Measurements from ENCODE around the gene ARHGAP26.
"Not testable (repeated sequence)": the region's sequence is repeated elsewhere in the genome, so short reads cannot be mapped to it uniquely, and the experiment has no call there.

The ARHGAP26 gene

DNA sequence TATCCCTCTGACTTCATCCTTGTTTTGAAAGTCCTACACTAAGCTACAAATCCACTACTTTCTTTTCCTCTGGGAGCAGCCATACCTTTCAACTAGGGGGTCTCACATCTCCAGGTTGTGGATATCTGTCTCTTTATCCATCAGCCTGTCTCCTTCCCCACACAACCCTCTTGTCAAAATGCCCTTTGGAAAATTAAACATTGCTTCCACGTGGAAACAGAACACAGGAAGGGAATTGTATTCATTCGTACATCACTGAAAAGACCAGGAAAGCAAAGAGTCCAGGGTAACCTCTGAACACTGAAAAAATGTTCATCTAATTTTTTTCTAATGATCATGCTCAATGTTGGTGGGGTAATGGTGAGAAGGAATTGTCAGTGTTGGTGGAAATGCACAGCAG lies 429.7 kb downstream of the ARHGAP26 start:
- DNase-seq = no peak

DNA sequence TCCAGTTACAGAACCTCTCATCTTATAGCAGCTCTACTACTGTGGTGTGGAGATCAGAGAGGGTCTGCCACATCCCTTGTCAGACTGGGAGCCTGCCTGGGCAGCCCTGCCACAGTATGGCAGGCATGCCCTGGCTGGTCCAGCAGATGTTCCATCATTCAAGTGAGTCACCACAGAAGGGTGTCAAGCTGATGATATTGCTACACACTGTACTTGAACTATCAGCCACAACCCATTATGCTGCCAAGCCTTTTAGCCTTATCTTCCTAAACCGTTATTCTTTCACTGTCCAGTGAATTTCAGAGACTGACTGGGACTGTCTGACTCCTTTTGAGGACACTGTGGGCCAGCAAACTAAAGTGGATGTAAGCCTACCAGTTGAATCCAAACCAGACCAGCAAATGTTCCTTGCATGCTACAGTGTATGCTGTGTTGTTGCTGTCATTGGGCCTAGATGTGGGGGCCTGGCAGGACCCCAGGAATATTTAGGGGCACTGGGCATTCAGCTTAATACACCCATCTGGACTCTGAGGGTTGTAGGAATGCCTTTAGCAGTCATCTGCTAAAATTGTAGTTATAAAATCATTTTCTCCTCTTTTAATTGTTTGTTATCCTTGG lies 430.7 kb downstream of the ARHGAP26 start:
- DNase-seq = no peak

DNA sequence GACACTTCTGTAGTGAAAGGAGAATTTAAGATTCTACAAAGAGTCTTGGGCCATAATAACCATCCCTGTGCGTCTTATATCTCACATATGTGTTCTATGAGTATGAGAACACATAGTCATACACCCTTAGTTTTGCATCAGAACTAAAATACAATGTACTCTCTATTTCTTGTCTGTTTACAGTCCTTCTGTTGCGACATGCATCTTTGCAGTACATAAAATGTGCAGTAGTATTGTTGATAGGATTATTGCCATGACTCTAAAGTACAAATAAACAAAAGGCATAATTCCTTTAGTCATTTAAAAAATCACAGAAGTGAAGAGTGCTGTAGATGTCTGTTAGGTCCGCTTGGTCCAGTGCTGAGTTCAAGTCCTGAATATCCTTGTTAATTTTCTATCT lies 431.4 kb downstream of the ARHGAP26 start:
- no peak for DNase-seq

DNA sequence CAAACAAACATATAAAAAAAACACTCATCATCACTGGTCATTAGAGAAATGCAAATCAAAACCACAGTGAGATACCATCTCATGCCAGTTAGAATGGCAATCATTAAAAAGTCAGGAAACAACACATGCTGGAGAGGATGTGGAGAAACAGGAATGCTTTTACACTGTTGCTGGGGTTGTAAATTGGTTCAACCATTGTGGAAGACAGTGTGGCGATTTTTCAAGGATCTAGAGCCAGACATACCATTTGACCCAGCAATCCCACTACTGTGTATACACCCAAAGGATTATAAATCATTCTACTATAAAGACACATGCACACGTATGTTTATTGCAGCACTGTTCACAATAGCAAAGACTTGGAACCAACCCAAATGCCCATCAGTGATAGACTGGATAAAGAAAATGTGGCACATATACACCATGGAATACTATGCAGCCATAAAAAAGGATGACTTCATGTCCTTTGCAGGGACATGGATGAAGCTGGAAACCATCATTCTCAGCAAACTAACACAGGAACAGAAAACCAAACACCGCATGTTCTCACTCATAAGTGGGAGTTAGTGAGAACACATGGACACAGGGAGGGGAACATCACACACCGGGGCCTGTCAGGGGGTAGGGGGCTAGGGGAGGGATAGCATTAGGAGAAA lies 433.3 kb downstream of the ARHGAP26 start:
- DNase-seq = not testable (repeated sequence)

DNA sequence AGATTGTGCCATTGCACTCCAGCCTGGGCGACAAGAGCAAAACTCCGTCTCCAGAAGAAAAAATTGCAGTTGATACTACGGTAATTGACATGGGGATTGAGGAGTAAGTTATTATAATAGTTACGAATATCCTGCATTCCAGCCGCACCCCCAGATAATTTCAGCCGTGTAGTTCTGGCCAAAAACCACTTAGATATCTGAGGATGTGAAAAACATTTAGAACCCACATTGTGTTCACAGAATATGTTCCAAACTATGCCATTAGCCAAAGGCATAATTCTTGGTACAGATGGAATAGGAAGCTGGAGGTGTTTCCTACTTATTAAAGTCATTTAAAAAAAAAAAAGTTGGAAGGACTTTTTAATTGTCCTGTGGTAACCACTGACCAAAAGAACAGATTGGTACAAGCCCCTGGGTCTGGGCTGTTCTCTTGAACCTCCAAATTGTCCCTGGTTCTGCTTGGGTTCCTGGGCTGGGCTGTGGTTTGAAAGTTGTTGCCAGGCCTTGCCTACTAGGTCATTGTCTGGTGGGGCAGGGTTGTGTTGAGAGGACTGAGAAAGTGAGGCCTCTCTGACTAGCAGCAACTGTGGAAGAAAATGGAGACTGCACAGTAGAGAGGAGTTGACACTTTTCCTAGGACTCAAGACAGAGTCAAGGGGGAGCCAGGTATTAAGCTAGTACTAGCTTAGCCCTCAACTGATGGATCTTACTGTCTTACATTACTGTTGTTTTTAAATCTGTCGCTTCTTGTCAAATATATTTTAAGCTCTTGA lies 434.5 kb downstream of the ARHGAP26 start:
- no peak for DNase-seq

DNA sequence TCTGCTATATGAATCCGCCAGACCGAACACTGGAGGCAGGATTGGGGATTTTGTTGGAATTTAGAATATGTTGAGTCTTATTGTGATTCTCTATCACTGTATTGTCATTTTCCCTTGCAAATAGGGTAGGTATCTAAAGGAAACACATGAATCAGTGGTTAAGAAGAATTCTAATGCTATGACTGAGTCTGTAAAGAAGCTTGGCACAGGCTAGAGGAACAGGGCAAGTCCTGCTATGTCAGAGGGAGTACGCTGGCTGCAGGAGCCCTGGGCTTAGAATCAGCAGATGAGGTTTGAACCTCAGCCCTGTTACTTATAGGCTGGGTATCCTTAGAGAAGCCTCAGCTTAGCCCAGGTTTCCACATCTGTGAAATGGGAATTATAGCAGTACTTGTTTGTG lies 435.2 kb downstream of the ARHGAP26 start:
- no peak for DNase-seq

DNA sequence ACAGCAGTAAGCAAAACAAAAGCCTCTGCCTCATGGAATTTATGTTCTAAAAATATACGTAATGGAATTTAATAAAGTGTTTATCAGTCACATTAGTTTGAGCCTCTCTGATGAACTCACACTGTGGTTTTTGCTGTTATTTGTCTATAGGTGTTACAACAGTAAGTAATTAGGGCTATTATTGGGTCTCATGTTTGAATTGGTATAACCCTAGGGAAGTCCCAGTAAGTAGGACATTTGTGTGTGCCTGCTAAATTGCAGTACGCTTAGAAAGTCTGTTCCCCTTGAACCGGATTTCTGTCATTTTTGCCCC lies 435.7 kb downstream of the ARHGAP26 start:
- no peak for DNase-seq

DNA sequence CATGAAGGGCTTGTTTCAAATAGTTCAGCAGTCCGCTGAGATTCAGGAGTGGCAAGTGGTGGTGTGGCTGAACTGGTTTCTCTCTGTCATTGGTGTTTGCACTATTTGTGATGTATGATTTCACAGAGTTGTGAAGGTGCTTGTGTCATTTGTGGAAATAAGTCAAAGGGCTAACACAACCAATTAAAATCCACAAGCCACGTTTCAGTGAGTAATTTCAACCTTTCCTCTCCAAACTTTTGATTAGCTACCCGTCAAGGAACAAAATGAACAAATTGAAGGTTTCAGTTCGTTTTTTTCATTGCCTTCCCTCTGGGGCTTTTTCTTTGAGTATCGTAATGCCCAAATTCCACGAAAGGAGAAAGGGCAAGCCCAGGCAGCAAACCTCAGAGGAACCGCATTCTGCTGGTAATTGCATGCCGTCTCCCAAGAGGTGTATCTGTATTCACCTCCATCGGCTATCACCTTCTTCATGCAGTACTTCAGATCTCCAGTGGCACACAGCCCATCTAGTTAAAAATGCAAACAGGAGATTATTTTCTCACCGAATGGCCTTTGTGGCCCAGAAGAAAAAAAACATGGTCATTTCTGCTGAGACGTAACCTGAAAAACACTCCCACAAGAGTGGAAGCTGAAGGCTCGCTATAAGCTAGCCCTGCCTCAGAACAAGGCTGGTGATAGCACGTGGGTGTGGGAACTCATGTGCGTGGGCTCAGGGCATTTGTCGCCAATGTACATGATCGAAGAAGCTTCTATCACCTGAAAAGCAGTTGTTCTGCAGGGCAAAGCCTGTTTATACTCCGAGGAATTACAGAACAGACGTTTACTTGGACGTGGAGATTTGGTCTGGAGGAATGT lies 436.2 kb downstream of the ARHGAP26 start:
- no peak for DNase-seq

DNA sequence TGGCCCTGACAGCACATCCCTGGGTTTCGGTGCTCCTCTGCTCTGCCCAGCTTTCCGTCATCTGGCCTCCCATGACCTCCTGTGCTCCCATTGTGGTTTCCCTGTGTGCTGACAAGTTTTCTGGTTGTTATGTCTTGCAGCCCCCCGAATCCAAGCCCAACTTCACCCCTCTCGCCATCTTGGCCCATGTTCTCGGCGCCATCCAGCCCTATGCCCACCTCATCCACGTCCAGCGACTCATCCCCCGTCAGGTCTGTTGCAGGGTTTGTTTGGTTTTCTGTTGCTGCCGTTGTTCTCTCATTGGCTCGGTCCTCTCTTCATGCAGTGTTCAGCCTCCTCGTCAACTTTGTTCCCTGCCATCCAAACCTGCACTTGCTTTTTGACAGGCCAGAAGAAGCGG lies 436.9 kb downstream of the ARHGAP26 start:
- no peak for DNase-seq

DNA sequence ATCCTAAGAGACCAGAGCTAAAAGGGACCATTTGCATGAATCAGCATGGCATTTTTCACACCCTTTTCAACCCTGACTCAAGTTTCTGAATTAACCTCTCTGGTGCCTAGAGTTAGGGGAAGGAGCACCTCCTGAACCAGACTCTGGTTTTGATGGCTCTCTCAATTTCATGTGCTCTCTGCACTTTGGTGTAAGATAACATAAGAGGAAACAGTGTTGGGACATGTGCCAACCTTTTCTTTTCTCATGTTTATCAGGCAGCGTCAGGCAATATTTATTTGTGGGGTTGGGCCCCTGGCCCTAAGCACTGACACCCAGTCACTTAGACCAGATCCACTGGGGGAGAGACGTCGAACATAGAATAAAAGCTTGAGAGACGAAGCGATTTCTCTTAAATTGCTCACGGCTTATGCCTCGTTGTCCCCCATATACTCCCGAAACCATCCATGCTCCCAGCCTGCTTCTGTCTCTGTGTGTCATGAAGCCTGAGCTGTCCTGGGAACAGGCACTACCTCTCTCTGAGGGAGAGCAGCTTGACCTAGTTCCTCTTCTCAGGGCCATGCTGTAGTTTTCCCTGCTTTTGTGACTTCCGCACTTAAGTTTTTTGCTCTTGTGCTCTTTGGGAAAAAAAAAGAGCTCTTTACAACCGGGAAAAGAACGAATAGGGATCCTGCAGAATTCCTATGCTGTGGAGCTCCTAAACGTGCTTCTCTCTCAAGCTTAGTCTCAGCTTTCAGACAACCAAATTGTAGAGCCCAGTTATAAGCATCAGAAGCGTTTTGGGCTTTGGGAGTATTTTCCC lies 437.6 kb downstream of the ARHGAP26 start:
- DNase-seq = no peak

DNA sequence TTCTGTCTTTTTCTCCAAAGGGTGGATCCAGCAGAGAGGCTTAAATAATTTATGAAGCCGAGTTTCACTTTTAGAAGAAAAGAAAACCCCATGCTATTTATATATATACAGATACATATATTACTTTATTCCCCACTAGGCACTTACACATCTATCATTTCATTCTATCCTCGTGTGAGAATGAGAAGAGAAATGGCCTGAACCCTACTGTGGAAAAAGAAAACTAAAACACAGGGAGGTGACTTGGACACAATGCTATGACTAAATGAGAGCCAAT lies 438.1 kb downstream of the ARHGAP26 start:
- no peak for DNase-seq

DNA sequence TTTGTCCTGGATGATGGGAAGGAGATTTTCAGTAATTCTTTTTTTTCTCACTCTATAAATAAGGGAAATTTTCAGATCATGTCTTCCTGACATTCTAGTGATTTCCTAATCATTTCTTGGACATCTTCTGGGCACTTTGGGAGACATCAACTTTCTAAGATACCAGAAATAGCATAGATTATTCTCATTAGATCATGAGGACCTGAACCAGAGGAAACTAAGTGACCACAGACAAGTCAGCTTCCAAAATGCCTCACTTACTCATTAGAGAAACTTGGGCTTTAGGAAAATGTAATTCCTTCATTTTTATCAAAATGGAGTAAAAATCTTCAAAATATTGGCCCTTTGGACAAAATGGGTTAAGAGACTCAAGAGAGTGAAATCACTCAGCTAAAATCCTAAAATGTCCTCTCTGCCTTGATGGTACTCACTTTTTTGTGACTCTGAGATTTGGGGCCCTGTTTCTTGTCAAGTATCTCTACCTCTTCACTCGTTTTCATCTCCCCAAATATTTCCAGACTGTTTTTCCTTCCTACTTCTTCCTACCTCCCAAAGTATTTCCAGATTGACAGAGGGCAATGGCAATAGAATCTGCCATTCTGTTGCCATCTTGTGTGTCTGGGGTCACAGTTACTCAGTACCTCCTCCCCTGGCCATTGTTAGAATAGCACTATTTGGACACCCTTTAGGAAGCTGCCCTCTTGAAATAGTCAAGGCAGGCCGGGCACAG lies 438.8 kb downstream of the ARHGAP26 start:
- DNase-seq = no peak

DNA sequence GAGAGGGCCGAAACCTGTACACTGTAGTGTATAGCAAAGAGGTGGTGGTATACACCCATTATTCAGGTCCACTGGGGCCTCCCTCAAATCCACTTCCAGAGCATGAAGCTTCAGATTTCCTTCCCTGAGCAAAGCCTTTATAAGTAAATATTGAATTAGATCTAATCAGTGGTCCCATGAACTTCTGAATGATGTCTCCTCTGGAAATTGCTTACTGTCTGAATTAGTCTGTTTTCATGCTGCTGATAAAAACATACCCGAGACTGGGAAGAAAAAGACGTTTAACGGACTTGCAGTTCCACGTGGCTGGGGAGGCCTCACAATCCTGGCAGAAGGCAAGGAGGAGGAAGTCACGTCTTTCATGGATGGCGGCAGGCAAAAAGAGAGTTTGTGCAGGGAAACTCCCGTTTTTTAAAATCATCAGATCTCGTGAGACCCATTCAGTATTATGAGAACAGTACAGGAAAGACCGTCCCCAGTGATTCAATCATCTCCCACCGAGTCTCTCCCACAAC lies 439.8 kb downstream of the ARHGAP26 start:
- no peak for DNase-seq

DNA sequence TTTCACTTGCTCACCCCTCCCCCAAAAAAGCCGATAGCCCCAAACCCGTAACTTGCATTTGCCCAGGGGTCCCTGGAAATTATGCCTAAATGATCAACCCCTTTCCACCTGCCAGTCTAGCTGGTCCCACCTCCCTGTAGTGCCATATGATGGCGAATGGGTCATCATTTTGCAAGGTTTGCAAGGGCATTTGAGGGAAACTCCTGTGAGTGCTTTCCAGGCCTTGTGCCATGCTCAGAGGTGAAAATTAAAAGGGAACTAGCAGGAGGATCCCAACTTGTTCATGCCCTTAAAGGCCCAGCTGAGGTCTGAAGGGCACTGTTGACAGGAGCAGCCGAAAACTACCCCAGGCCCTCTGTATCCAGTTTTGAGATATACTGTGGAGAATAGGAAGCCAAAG lies 440.4 kb downstream of the ARHGAP26 start:
- no peak for DNase-seq

DNA sequence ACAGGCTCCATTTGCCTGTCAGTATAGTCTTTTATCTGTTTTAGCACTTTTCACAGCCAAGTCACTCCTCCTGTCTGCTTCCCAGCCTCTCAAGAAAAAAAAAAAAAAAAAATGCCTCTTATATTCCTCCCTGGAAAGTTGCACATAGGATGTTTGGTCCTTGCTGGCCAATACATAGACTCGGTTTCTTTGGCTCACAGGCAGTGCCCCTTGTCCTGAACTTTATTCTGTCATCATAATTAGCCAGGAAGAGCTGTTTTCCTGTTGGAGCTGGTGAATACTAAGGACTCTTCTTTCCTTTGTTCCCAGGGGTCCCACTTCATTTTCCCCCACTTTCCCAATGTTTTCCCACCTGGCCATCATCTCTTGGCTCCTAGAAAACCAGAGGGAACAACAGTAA lies 442.1 kb downstream of the ARHGAP26 start:
- DNase-seq = no peak

DNA sequence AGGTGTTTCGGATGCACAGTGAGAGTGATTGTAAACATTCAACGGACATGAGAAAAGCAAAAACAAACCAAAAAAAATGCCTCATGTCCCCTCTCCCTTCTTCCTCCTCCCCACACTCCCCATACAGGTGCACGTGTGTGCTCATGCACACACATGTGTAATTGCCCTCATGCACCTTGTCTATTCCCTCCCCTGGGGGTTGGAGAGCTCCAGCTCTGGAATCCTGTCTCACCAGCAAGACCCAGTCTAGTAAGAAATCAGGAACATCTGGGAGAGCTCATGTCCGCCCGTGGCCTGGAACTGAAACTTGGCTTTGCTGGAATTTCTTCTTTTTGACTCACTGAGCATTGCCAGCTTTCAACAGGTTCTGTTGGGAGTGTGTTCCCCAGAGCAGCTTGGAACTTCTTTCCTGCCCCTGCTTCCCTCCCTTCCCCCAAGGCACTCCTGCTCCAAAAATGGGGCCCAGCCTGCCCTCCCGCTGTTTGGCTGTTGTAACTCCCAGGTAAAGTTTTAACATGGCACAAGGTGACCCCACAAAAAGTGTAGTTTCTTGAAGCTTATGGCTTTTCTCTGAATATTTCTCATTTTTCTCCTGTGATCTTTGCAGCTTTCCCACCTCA lies 443.2 kb downstream of the ARHGAP26 start:
- no peak for DNase-seq

DNA sequence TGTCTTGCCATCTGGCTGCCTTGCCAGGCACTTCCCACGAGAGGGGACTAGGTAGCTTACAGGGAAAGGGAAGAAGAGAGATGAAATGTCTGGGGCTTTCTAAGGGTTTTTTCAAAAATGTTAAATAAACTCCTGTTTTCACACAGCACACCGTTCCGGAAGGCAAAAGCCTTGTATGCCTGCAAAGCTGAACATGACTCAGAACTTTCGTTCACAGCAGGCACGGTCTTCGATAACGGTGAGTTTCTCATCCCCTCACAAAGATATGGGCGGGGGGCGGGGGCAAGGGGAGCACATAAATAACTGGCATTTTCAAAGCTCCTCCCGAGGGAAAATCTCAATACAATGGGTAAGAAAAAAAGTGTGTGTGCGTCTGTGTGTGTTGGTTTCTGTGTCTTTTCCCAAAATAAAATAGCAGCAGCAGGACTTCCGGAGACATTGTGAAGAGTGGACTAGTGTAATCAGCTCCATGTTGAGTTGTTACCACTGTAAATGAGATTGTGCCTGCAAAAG lies 443.7 kb downstream of the ARHGAP26 start:
- no peak for DNase-seq

DNA sequence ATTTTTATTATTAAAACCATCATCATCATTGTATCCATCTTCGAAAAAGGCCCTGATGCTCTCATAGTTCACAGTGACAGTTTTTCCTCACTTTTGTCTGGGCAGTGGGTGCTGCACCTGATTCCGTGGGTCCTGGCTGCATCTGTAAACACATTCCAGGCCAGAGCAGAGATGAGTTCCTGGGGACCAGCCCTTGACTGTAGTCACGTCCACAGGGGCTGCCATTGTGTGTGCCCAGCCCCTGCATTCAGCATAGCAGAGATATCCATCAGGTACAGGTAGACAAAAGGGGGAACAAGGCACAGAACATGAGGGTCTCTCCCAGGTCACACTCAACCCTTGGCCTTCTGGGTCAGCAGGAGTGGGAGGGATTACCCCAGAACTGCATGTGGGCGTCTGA lies 444.3 kb downstream of the ARHGAP26 start:
- DNase-seq = no peak

DNA sequence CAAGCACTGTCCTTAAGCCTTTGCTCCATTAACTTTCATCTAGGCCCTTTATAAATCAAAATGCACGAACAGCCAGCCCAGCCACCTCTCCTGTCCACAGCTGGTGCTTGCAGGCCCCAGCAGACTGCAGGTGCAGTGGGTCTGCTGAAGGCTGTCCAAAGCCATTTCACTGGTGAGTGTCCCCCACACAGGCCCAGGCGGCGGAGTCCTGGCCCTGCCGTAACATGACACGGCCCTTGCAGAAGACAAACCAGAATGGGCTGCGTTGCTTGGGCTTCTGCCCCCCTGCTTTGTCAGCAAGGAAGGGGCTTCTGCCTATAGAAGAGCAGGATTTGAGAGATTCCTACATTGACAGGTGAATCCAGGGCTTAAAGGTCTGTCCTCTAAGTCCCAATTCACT lies 444.7 kb downstream of the ARHGAP26 start:
- no peak for DNase-seq

DNA sequence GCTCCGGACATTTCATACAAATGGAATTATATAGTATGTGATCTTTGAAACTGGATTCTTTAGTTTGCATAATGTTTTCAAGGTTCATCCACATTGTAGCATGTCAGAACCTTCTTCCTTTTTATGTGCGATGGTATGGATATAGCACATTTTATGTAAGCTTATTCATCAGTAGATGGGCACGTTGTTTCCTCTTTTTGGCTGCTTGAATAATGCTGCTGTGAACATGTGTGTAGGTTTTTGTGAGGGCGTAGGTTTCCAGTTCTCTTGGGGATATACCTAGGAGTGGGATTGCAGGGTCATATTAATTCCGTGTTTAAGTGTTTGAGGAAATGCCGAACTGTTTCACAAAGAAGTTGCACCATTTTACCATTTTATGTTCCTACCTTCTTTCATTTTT lies 445.5 kb downstream of the ARHGAP26 start:
- no peak for DNase-seq

DNA sequence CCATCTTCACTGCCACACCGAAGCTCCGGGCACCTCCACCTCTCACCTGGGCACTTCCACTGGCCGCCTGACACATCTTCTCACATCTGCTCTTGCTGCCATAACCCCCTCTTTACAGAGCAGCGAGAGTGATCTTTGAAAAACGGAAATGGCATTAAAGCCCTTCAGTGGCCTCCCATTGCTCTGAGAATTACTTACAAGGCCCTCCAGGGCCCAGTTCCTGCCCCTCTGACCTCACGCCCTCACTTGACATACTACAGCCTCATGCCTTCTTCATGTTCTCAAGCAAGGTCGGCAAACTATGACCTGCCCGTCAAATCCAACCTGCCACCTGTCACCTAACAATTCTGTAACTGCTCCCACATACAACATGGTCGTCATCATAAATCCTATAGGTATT lies 446.0 kb downstream of the ARHGAP26 start:
- no peak for DNase-seq

Measured in NCI-H1436 treated with DMSO at 0.1 percent for 48 hours (cell line).